Astrocyte (in vitro differentiated cells and primary cell): ENCODE data around the gene KAT7.

Experiments used
- CTCF ChIP-seq: IDR thresholded peaks from 2 replicates; pipeline ENCODE4 v1.5.1; 2011; ENCODE audit warnings: low read depth, mild to moderate bottlenecking, inconsistent platforms, low read length, moderate library complexity; ENCODE audit not compliant: insufficient read depth
- EZH2 ChIP-seq: IDR thresholded peaks from 2 replicates; pipeline ENCODE4 v1.6.1; 2012; ENCODE audit warnings: mild to moderate bottlenecking, low read length, inconsistent platforms; ENCODE audit not compliant: insufficient read depth

- no peak for TF ChIP-seq CTCF
- no peak for TF ChIP-seq EZH2
Measured at GRCh38 chr17:49741009-49741691, 47.3 kb upstream of the KAT7 start.
